ENCODE measurements around the gene AFF2.

AFF2 gene

GRCh38 chrX:148618470-148619445 lies 118.3 kb downstream of the AFF2 start:
- TF ChIP-seq CTCF (IDR thresholded peaks at IDR 0.05; ENCODE audit: low read depth, low read length) = no peak
- no peak overlapping the region for H3K4me3 ChIP-seq (replicated peaks in 1 of 2; ENCODE audit: low read depth in 2 of 2, low read length in 2 of 2)
- DNase-seq (ENCODE audit: low read depth in 2 of 2) = no peak

- TF ChIP-seq CTCF (IDR thresholded peaks at IDR 0.05; ENCODE audit: low read depth, low read length) = no peak
- no peak for DNase-seq (ENCODE audit: low read depth in 2 of 2)
- H3K4me3 ChIP-seq (replicated peaks in 1 of 2; ENCODE audit: low read depth in 2 of 2, low read length in 2 of 2) = no peak overlapping the region
Observed at GRCh38 chrX:148620023-148620422, 119.6 kb downstream of the AFF2 start.

GRCh38 chrX:148624951-148625474 lies 124.6 kb downstream of the AFF2 start:
- DNase-seq (ENCODE audit: low read depth in 2 of 2) = no peak
- no peak overlapping the region for H3K4me3 ChIP-seq (replicated peaks in 1 of 2; ENCODE audit: low read depth in 2 of 2, low read length in 2 of 2)
- TF ChIP-seq CTCF (IDR thresholded peaks at IDR 0.05; ENCODE audit: low read depth, low read length) = no peak

GRCh38 chrX:148628621-148629020 lies 128.2 kb downstream of the AFF2 start:
- no peak for TF ChIP-seq CTCF (IDR thresholded peaks at IDR 0.05; ENCODE audit: low read depth, low read length)
- no peak for DNase-seq (ENCODE audit: low read depth in 2 of 2)
- H3K4me3 ChIP-seq (replicated peaks in 1 of 2; ENCODE audit: low read depth in 2 of 2, low read length in 2 of 2) = no peak overlapping the region

- H3K4me3 ChIP-seq (replicated peaks in 1 of 2; ENCODE audit: low read depth in 2 of 2, low read length in 2 of 2) = no peak overlapping the region
- DNase-seq (ENCODE audit: low read depth in 2 of 2) = no peak
- TF ChIP-seq CTCF (IDR thresholded peaks at IDR 0.05; ENCODE audit: low read depth, low read length) = no peak
Observed at GRCh38 chrX:148629434-148629833, 129.0 kb downstream of the AFF2 start.

- no peak for DNase-seq (ENCODE audit: low read depth in 2 of 2)
- no peak for TF ChIP-seq CTCF (IDR thresholded peaks at IDR 0.05; ENCODE audit: low read depth, low read length)
- no peak overlapping the region for H3K4me3 ChIP-seq (replicated peaks in 1 of 2; ENCODE audit: low read depth in 2 of 2, low read length in 2 of 2)
Observed at GRCh38 chrX:148632444-148632843, 132.0 kb downstream of the AFF2 start.

Measured in cardiac fibroblast (primary cell).